HepG2 (cell line): Measurements from ENCODE around the gene CNIH3. TPM values are rescaled to one million over a fixed set of nuclear protein-coding genes. Genes with fewer than 3 reads are reported as not detected.

Experiments used
- ATAC-seq: fragments of 200-7000 bp; cut with Tn5 transposase; 3 replicates; pipeline ENCODE4 v1.9.1; 2020; ENCODE audit warnings: mild to moderate bottlenecking, moderate library complexity
- BruUV-seq: library from RNA; stranded (reverse); fragments of 400-500 nt; replicated peaks from 2 replicates; lab custom pipeline; 2021; lab: Mats Ljungman, UMichigan
- CTCF ChIA-PET: fragments of 300-600 bp; formaldehyde crosslinking; extraction: SDS; loops from one replicate; lab custom pipeline; 2021; ENCODE audit warnings: low total read pairs, inconsistent platforms, low intra/inter-chr PET ratio; lab: Yijun Ruan, JAX
- POLR2A ChIA-PET: fragments of 350-600 bp; sonication (Branson Sonifier 250); formaldehyde crosslinking; loops from one replicate; lab custom pipeline; 2020; ENCODE audit warnings: antibody characterized with exemption, inconsistent platforms; lab: Yijun Ruan, JAX
- DNase-seq: peaks from one replicate; pipeline ENCODE4 v3.0.0-alpha.2; 2015; ENCODE audit warnings: low spot score
- FAIRE-seq: peaks from 3 replicates; lab custom pipeline; 2011; peaks lifted over from hg19 to GRCh38; lab: Jason Lieb, UNC
- H2AFZ ChIP-seq: one replicate; pipeline ENCODE4 v1.6.1; 2011; ENCODE audit warnings: low read length, inconsistent platforms
- H3K27ac ChIP-seq: fragments of 300-600 bp; 3 replicates; pipeline ENCODE4 v1.8.0; 2011; ENCODE audit warnings: mixed run types, mild to moderate bottlenecking, mixed read lengths, low read length, inconsistent platforms; ENCODE audit not compliant: insufficient read depth; ENCODE audit errors: extremely low read length
- H3K27me3 ChIP-seq, 2 experiments: fragments of 200-600 bp in 1 of 2; 2 replicates in 1 of 2; 3 replicates in 1 of 2; pipeline versions ENCODE4 v1.6.0 to v1.8.0; 2011; ENCODE audit warnings: low read length in 2 of 2, mild to moderate bottlenecking in 2 of 2, moderate library complexity in 2 of 2, inconsistent platforms in 1 of 2; ENCODE audit not compliant: insufficient read depth in 2 of 2, control insufficient read depth in 1 of 2
- H3K36me3 ChIP-seq, 2 experiments: fragments of 200-600 bp in 1 of 2; replicated peaks in 1 of 2; 2 replicates in 1 of 2; 3 replicates in 1 of 2; pipeline versions ENCODE4 v1.5.1 to v1.8.0; 2011; ENCODE audit warnings: low read length in 2 of 2, inconsistent platforms in 1 of 2; ENCODE audit not compliant: insufficient read depth in 2 of 2, control insufficient read depth in 1 of 2
- H3K4me1 ChIP-seq: 2 replicates; pipeline ENCODE4 v1.5.1; 2012; ENCODE audit warnings: low read length, inconsistent platforms; ENCODE audit not compliant: insufficient read depth
- H3K4me2 ChIP-seq: 2 replicates; pipeline ENCODE4 v1.6.0; 2011; ENCODE audit warnings: low read depth, low read length, inconsistent platforms
- H3K4me3 ChIP-seq, 3 experiments: fragments of 200-600 bp in 1 of 3; sonication (generic), shearing (Covaris generic) in 1 of 3; replicated peaks in 1 of 3; 2 replicates each; pipeline ENCODE4 v1.5.1; 2011 to 2016; ENCODE audit warnings: low read length in 3 of 3, inconsistent platforms in 2 of 3, low read depth in 2 of 3, mild to moderate bottlenecking in 2 of 3, control low read depth in 1 of 3, mixed read lengths in 1 of 3; ENCODE audit not compliant: insufficient read depth in 1 of 3
- H3K79me2 ChIP-seq: one replicate; pipeline ENCODE4 v1.6.1; 2011; ENCODE audit warnings: low read length, inconsistent platforms; ENCODE audit not compliant: insufficient read depth
- H3K9ac ChIP-seq: 2 replicates; pipeline ENCODE4 v1.6.0; 2011; ENCODE audit warnings: mild to moderate bottlenecking, low read depth, low read length, inconsistent platforms; ENCODE audit not compliant: insufficient read depth
- H3K9me3 ChIP-seq: 2 replicates; pipeline ENCODE4 v1.5.1; 2012; ENCODE audit warnings: mild to moderate bottlenecking, low read length
- H4K20me1 ChIP-seq: 2 replicates; pipeline ENCODE4 v1.6.0; 2011; ENCODE audit warnings: inconsistent platforms, mild to moderate bottlenecking, low read length, moderate library complexity; ENCODE audit not compliant: insufficient read depth
- KLF11 ChIP-seq: IDR thresholded peaks from 2 replicates; pipeline ENCODE4 v1.6.1; 2016; ENCODE audit warnings: missing compliant biosample characterization
- MIER2 ChIP-seq: IDR thresholded peaks from 2 replicates; pipeline ENCODE4 v1.6.1; 2016; ENCODE audit warnings: missing biosample characterization, missing genetic modification reagents
- MXD3 ChIP-seq: IDR thresholded peaks from 2 replicates; pipeline ENCODE4 v1.6.1; 2016; ENCODE audit warnings: mild to moderate bottlenecking, missing biosample characterization, missing genetic modification reagents
- NFE2L2 ChIP-seq: fragments of 150-350 bp; IDR thresholded peaks from 2 replicates; pipeline ENCODE4 v1.6.1; 2014; ENCODE audit warnings: low read length
- POLR2AphosphoS2 ChIP-seq: IDR thresholded peaks from 2 replicates; pipeline ENCODE4 v1.6.1; 2011; ENCODE audit warnings: low read depth, low read length, improper control_type of control experiment
- RBM22 ChIP-seq: fragments of 200-400 bp; formaldehyde crosslinking; optimal IDR thresholded peaks from 2 replicates; pipeline ENCODE3; 2017; ENCODE audit warnings: mild to moderate bottlenecking, low read length, moderate library complexity
- RBM39 ChIP-seq: fragments of 200-400 bp; formaldehyde crosslinking; IDR thresholded peaks from one replicate; pipeline ENCODE4 v1.6.1; 2018; ENCODE audit warnings: antibody characterized with exemption, mild to moderate bottlenecking, low read depth, low read length; ENCODE audit not compliant: poor library complexity, severe bottlenecking
- TP53 ChIP-seq: sonication (generic); formaldehyde crosslinking; conservative IDR thresholded peaks from 2 replicates; pipeline ENCODE4 v1.4.0; 2020; ENCODE audit warnings: missing genetic modification reagents
- ZFP37 ChIP-seq: sonication (generic); formaldehyde crosslinking; IDR thresholded peaks from 2 replicates; pipeline ENCODE4 v1.4.0; 2020; ENCODE audit warnings: missing genetic modification reagents, borderline replicate concordance
- ZNF280B ChIP-seq: sonication (generic); formaldehyde crosslinking; IDR thresholded peaks from 2 replicates; pipeline ENCODE4 v1.5.0; 2020; ENCODE audit warnings: missing genetic modification reagents, mild to moderate bottlenecking, borderline replicate concordance
- ZNF430 ChIP-seq: sonication (generic); formaldehyde crosslinking; IDR thresholded peaks from 2 replicates; pipeline ENCODE4 v1.9.0; 2021; ENCODE audit warnings: mild to moderate bottlenecking, missing genetic modification reagents
- ZNF446 ChIP-seq: sonication (generic); formaldehyde crosslinking; IDR thresholded peaks from 2 replicates; pipeline ENCODE4 v1.5.0; 2020; ENCODE audit warnings: mild to moderate bottlenecking, missing genetic modification reagents
- ZNF567 ChIP-seq: sonication (generic); formaldehyde crosslinking; IDR thresholded peaks from 2 replicates; pipeline ENCODE4 v1.8.1; 2023; ENCODE audit warnings: mild to moderate bottlenecking, missing genetic modification reagents, borderline replicate concordance
- ZNF580 ChIP-seq: IDR thresholded peaks from 2 replicates; pipeline ENCODE4 v1.6.1; 2016; ENCODE audit warnings: low read depth, borderline replicate concordance
- ZNF678 ChIP-seq: sonication (generic); formaldehyde crosslinking; IDR thresholded peaks from 2 replicates; pipeline ENCODE4 v1.4.0; 2020; ENCODE audit warnings: mild to moderate bottlenecking, missing genetic modification reagents
- ZNF747 ChIP-seq: sonication (generic); formaldehyde crosslinking; IDR thresholded peaks from 2 replicates; pipeline ENCODE4 v1.8.1; 2023; ENCODE audit warnings: missing genetic modification reagents, mild to moderate bottlenecking, borderline replicate concordance
- WGBS: methylation state at CpG from one replicate; pipeline ENCODE4 v1.1.6; 2017; ENCODE audit warnings: low lambda C conversion rate; 5-methylcytosine and 5-hydroxymethylcytosine counted together
- in situ Hi-C: cut with HindIII; loops from 2 replicates; pipeline ENCODE4 v1.10.0; 2017; ENCODE audit warnings: low pct_unique_long_range_greater_than_20kb; ENCODE audit not compliant: extremely low pct_ligation_motif_present
- intact Hi-C: fragments of 100-400 bp; cut with micrococcal nuclease; formaldehyde crosslinking; loops from one replicate; pipeline ENCODE4 v1.10.0; 2022; ENCODE audit not compliant: unreplicated experiment
- polyA plus RNA-seq, 8 experiments: library from polyadenylated mRNA; depleted of rRNA in 3 of 8; stranded (reverse) in 7 of 8; unstranded in 1 of 8; fragments of >200 nt; fragmentation: Illumina TruSeq in 4 of 8; extraction: Trizol in 4 of 8; gene quantifications; 2 replicates each; pipeline versions ENCODE4 v1.2.1 to v1.2.3, GENCODE V29; 2011 to 2016; ENCODE audit warnings: low read depth in 4 of 8, missing spikeins in 1 of 8, mixed read lengths in 1 of 8; ENCODE audit not compliant: insufficient read depth in 1 of 8
- total RNA-seq, 5 experiments: library from RNA; depleted of rRNA; stranded (reverse); fragments of >200 nt; fragmentation: Illumina TruSeq; extraction: Trizol; gene quantifications; 2 replicates each; pipeline ENCODE4 v1.2.3, GENCODE V29; 2016; ENCODE audit warnings: low read depth in 1 of 5

Gene CNIH3
- total and polyA plus RNA-seq, 2 of the 13 experiments (the other 11 are each of a cell fraction or from before 2014, with no cell fraction given), result 0.36 to 1.1 TPM

DNA sequence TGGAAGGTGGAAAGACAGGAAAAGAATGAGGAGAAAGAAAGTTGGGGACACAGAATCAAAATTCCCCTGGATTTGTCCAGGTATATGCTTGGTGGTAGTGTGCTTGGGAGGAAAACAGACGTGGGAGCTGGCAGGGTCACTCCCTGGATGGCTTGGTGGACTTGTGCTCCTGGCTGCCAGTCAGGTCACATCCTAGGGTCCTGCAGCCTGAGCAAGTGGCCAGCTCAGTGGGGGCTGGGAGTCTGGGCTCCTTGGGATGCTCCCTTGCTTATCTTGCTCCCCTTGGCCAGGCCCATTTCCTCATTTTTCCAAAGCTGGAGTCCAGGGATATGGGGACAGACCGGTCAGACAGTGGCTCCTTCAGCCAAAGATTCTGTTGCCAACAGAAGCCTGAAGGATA lies 144.0 kb downstream of the CNIH3 start:
- WGBS, result 0% methylated on average over 2 of the region's 2 CpGs
- no peak for DNase-seq

More for the DNA sequence above, 144.0 kb downstream of the CNIH3 start:
- ATAC-seq, result no peak
- Histone ChIP-seq H4K20me1 (no peaks in the 10 kb centered on the region), H3K27me3 (no peaks in the 10 kb centered on the region), H3K4me3 (no peak overlapping the region), H3K9ac (no peak overlapping the region), H3K4me2 (no peak overlapping the region), H3K9me3 (peaks cover 18% of the 10 kb centered on the region), H3K79me2 (no peaks in the 10 kb centered on the region)
- FAIRE-seq, result no peak
- no TSS peak for BruUV-seq
- ChIA-PET CTCF (no interaction called here), POLR2A (no interaction called here)
- intact Hi-C loops, result no loop called here
- TF ChIP-seq ZNF430 (CRISPR knock-in tag) (no peak), RBM22 (no peak), ZFP37 (CRISPR knock-in tag) (no peak), MXD3 (CRISPR knock-in tag) (no peak), TP53 (CRISPR knock-in tag) (no peak), POLR2AphosphoS2 (no peak), RBM39 (no peak), ZNF678 (CRISPR knock-in tag) (no peak), ZNF280B (CRISPR knock-in tag) (no peak), ZNF567 (CRISPR knock-in tag) (no peak), ZNF747 (CRISPR knock-in tag) (no peak), KLF11 (no peak), ZNF446 (CRISPR knock-in tag) (no peak), ZNF580 (no peak), MIER2 (CRISPR knock-in tag) (no peak), NFE2L2 (no peak)
- TF ChIP-seq, all 625 proteins: peak for 0
- Histone ChIP-seq H3K4me1 (no peaks in the 10 kb centered on the region), H2AFZ (no peak overlapping the region), H3K36me3 (no peaks in the 10 kb centered on the region), H3K27ac (no peak overlapping the region)
- in situ Hi-C loops, result no loop called here
